Activated CD4-positive, alpha-beta memory T cell treated with anti-CD3 and anti-CD28 coated beads, Interleukin-2, amount 10 ng/mL, durations not matched to agents 7 days and 5 days (primary cell): Measurements from ENCODE around the gene STYX. TPM values are rescaled to one million over a fixed set of nuclear protein-coding genes. Genes with fewer than 3 reads are reported as not detected.
"Not testable (repeated sequence)": the region's sequence is repeated elsewhere in the genome, so short reads cannot be mapped to it uniquely, and the experiment has no call there.

Experiments
- CTCF ChIA-PET: fragments of 350-600 bp; sonication (Branson Sonifier 250); formaldehyde crosslinking; loops from one replicate; lab custom pipeline; 2021; ENCODE audit warnings: antibody characterized with exemption, inconsistent platforms; lab: Charles Lee
- POLR2A ChIA-PET: fragments of 350-600 bp; sonication (Branson Sonifier 250); formaldehyde crosslinking; loops from one replicate; lab custom pipeline; 2021; ENCODE audit warnings: antibody characterized with exemption; lab: Charles Lee
- DNase-seq: peaks from one replicate; pipeline ENCODE4 v3.0.0-alpha.2; 2020
- H3K27ac Mint-ChIP-seq: one replicate; pipeline ENCODE4 v1.8.0; 2021; ENCODE audit warnings: mild to moderate bottlenecking, mixed read lengths
- H3K27me3 Mint-ChIP-seq: one replicate; pipeline ENCODE4 v1.8.0; 2021; ENCODE audit warnings: mixed read lengths
- H3K36me3 Mint-ChIP-seq: one replicate; pipeline ENCODE4 v1.8.0; 2021; ENCODE audit warnings: low read depth, mixed read lengths
- H3K4me1 Mint-ChIP-seq: one replicate; pipeline ENCODE4 v1.8.0; 2021; ENCODE audit warnings: mixed read lengths
- H3K4me3 Mint-ChIP-seq: one replicate; pipeline ENCODE4 v1.8.0; 2021; ENCODE audit warnings: mild to moderate bottlenecking, mixed read lengths
- H3K9me3 Mint-ChIP-seq: one replicate; pipeline ENCODE4 v1.8.0; 2021; ENCODE audit warnings: mixed read lengths
- total RNA-seq, 2 experiments: library from RNA; stranded (reverse); gene quantifications; one replicate each; pipeline ENCODE4 v1.2.3, GENCODE V29; 2021

Gene STYX
- total RNA-seq, 2 experiments from 2014 or later, result 21.0 to 25.1 TPM

DNA sequence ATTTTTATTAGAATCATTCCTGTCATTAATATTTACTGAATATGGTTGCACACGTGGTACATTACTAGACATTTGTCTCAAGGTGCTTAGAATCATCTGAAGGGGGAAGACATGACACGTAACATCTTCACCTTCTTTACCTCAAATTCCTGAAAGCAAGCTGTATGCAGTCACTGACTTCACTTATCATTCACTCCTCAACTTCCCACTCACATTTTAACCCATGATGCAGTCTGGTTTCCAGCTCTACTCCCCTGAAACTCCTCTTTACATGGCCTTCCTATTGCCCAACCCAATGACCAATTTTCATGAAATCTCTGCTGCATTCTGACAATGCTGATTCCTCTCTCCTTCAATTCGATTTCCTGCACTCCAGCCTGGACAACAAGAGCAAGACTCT, 28.7 kb upstream of the STYX start:
- Mint-ChIP-seq H3K36me3 (no peaks in the 10 kb centered on the region), H3K4me1 (peaks cover 19% of the 10 kb centered on the region), H3K9me3 (no peaks in the 10 kb centered on the region), H3K4me3 (no peak overlapping the region), H3K27ac (no peak overlapping the region), H3K27me3 (peaks cover 2% of the 10 kb centered on the region)
- DNase-seq, result no peak
- POLR2A ChIA-PET, result interaction anchor here (0.7 kb wide), 2 partner anchors 29 to 1461 kb away, joined by 3 read pairs; partner anchors contain the start of gene TMX1
- CTCF ChIA-PET, result no interaction called here

DNA sequence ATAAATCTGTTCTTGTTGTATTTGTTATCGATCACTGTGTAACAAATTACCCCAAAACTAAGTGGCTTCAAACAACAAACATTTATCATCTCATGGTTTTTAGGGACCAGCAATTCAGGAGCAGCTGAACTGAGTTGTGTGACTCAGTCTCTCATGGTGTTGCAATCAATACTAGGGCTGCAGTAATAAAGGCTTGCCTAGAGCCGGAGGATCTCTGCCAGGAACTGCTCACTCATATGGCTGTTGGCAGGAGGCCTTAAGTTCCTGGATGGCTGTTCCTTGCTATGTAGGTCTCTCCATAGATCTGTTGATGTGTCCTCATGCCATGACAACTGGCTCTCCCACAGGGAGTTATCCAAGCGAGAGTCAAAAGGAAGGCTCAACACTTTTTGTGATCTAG, 26.7 kb upstream of the STYX start:
- Mint-ChIP-seq H3K27me3 (peaks cover 2% of the 10 kb centered on the region), H3K27ac (no peak overlapping the region), H3K9me3 (no peaks in the 10 kb centered on the region), H3K4me1 (peaks cover 30% of the 10 kb centered on the region), H3K4me3 (no peak overlapping the region), H3K36me3 (peaks cover 9% of the 10 kb centered on the region)
- ChIA-PET POLR2A (no interaction called here), CTCF (no interaction called here)
- DNase-seq, result no peak

DNA sequence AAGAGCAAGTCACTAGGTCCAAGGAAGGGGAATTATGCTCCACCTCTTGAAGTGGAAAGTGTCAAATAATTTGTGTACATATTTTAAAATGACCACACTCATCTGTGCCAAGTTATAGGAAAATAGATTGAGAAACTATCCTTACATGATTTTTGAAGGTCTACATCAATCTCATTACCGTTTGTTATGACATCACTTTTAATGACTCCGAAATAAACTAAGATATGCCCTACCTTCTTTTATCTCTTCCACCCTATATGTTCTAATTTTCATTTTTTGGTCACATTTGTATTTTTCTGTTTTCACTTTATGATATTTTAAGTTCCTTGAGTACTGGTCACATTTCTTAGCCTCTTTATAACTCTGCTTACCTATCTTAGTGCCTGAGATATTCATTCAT, 26.3 kb upstream of the STYX start:
- Mint-ChIP-seq H3K9me3 (no peaks in the 10 kb centered on the region), H3K36me3 (peaks cover 13% of the 10 kb centered on the region)

DNA sequence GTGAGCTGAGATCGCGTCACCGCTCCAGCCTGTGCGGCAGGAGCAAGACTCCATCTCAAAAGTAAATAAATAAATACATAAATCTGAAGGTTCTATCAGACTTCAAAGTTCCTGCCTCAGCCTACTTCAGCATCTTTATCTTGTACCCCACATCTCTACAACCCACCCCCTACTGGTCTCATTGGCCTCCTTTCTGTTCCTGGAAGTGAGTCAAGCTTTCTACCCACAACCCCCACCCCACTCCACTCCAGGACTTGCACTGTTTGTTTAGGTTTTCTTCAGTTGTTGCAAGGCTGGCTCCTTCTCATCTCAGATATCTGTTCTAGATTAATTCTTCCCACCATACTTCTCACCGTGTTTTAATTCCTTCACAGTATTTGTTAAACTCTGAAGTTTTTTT, 23.7 kb upstream of the STYX start:
- Mint-ChIP-seq H3K27me3 (peaks cover 1% of the 10 kb centered on the region), H3K9me3 (no peaks in the 10 kb centered on the region), H3K4me1 (peaks cover 49% of the 10 kb centered on the region), H3K4me3 (peak overlapping the region; percentile 92), H3K36me3 (peaks cover 38% of the 10 kb centered on the region), H3K27ac (peak overlapping the region; percentile 91)
- ChIA-PET POLR2A (interaction anchor here (0.6 to 9.0 kb wide), 7 partner anchors 11 to 446 kb away, joined by 3 to 130 read pairs (median 4); partner anchors contain the start of gene ERO1A), CTCF (interaction anchor here (0.5 to 0.6 kb wide), 2 partner anchors 28 to 662 kb away, joined by 4 read pairs; no protein-coding TSS in a partner anchor)
- peak; percentile 65 for DNase-seq

More for the DNA sequence above, 26.3 kb upstream of the STYX start:
- peaks cover 2% of the 10 kb centered on the region for H3K27me3 Mint-ChIP-seq
- H3K4me3 Mint-ChIP-seq, result no peak overlapping the region
- POLR2A ChIA-PET, result interaction anchor here (9.0 kb wide), 1 partner anchor 9 kb away, joined by 130 read pairs; the partner anchor contains the start of gene ERO1A
- DNase-seq, result no peak
- H3K27ac Mint-ChIP-seq, result no peak overlapping the region
- H3K4me1 Mint-ChIP-seq, result peaks cover 34% of the 10 kb centered on the region
- CTCF ChIA-PET, result no interaction called here

DNA sequence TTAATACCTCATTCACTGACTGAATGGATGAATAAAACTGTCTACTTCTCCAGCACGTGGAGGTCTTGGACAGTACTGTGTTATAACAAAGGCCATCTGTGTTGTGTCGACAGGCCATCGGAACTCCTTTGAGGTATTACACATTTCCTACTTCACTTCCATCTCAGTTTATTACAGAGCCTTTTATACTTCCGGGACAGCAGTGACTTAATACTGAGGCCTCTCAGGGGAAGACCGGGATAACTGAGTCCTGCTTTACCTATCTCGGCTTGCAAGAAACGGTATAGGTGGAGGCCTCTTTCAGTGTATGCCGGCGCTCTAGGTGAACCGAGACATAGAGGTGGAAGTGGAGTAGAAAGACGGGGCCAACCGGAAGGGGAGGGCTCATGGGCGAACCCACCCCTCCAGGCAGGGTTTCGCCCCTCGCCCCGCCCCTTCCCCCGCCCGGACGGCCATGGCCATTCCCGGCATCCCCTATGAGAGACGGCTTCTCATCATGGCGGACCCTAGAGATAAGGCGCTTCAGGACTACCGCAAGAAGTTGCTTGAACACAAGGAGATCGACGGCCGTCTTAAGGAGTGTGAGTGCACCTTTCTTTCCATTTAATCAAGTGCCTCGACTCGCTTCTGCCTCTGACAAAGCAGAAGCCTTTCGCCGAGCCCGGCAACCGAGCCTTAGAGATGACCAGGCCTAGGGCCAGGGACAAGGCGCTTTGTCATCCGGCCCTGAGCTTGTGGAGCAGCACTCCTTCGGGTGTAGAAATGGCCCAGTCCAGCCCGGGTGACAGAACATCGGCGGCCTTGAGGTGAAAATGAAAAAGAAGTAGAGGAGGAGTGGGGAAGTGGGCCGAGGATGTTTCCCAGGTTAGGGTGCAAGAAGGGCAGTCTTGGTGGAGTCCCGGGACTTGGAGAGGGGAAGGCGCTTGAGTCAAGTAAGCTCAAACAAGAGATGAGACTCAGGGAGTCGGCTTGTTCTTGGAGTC, 23.0 kb upstream of the STYX start, which contains the start of gene PSMC6:
PSMC6 (plus strand) TSS at position 477 of the 983 bp plus-strand sequence; CDS start at position 497, 20 bp downstream.
- Mint-ChIP-seq H3K9me3 (no peaks in the 10 kb centered on the region), H3K4me3 (peak within 1 kb of the TSS; percentile 92), H3K27me3 (no peaks in the 10 kb centered on the region), H3K27ac (peak within 1 kb of the TSS; percentile 91), H3K36me3 (peaks cover 43% of the 10 kb centered on the region), H3K4me1 (peaks cover 52% of the 10 kb centered on the region)
- ChIA-PET CTCF (interaction anchor here (0.6 to 1.4 kb wide), 3 partner anchors 10 to 29 kb away, joined by 3 to 4 read pairs (median 3); no protein-coding TSS in a partner anchor), POLR2A (interaction anchor here (0.9 to 9.0 kb wide), 10 partner anchors 10 to 154 kb away, joined by 3 to 130 read pairs (median 5); partner anchors contain the start of genes ERO1A, GPR137C, STYX and TXNDC16)
- DNase-seq, result peak; percentile 95

DNA sequence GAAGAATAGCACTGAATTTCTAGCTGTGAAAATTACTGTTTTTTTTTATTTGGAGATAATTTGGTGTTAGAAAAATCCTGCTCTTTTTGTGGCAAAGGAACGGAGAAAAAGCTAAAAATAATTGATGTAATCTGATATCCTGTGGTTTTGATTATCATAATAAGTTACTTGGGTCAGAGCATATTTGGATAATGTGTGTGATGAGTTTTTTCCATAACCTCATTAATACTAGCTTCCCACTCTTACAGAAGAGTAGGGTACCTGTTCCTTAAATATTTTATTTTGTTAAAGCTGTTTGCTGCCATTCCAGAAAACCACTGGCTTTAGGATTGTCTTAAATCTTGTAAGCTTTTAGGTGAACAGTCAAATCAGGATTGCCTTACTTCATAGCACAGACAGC, 18.3 kb upstream of the STYX start:
- POLR2A ChIA-PET, result interaction anchor here (0.7 to 9.0 kb wide), 5 partner anchors 11 to 159 kb away, joined by 3 to 130 read pairs (median 7); partner anchors contain the start of genes ERO1A, GPR137C, STYX and TXNDC16
- Mint-ChIP-seq H3K27ac (no peak overlapping the region), H3K4me1 (peaks cover 42% of the 10 kb centered on the region), H3K36me3 (peaks cover 79% of the 10 kb centered on the region), H3K4me3 (no peak overlapping the region), H3K27me3 (no peaks in the 10 kb centered on the region), H3K9me3 (no peaks in the 10 kb centered on the region)
- DNase-seq, result no peak
- CTCF ChIA-PET, result interaction anchor here (2.1 to 2.2 kb wide), 2 partner anchors 12 to 160 kb away, joined by 5 to 6 read pairs; partner anchors contain the start of genes GPR137C and TXNDC16

DNA sequence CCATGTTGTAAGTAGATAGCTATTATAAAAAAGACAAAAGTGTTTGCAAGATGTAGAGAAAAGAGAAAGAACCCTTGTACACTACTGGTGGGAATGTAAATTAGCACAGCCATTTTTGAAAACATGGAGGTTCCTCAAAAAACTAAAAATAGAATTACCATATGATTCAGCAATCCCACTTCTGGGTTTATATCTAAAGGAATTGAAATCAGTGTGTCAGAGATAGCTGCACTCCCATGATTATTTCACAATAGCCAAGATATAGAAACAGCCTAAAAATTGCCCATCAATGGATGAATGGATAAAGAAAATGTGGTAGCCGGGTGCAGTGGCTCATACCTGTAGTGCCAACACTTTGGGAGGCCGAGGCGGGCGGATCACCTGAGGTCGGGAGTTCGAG, 13.8 kb upstream of the STYX start:
- DNase-seq, result no peak
- H3K27me3 Mint-ChIP-seq, result no peaks in the 10 kb centered on the region
- H3K4me1 Mint-ChIP-seq, result peaks cover 8% of the 10 kb centered on the region
- POLR2A ChIA-PET, result interaction anchor here (0.9 to 1.5 kb wide), 3 partner anchors 8 to 14 kb away, joined by 3 to 6 read pairs (median 4); partner anchors contain the start of genes PSMC6 and STYX
- H3K4me3 Mint-ChIP-seq, result no peak overlapping the region
- no peak overlapping the region for H3K27ac Mint-ChIP-seq
- CTCF ChIA-PET, result no interaction called here
- H3K9me3 Mint-ChIP-seq, result no peaks in the 10 kb centered on the region
- H3K36me3 Mint-ChIP-seq, result peaks cover 66% of the 10 kb centered on the region

DNA sequence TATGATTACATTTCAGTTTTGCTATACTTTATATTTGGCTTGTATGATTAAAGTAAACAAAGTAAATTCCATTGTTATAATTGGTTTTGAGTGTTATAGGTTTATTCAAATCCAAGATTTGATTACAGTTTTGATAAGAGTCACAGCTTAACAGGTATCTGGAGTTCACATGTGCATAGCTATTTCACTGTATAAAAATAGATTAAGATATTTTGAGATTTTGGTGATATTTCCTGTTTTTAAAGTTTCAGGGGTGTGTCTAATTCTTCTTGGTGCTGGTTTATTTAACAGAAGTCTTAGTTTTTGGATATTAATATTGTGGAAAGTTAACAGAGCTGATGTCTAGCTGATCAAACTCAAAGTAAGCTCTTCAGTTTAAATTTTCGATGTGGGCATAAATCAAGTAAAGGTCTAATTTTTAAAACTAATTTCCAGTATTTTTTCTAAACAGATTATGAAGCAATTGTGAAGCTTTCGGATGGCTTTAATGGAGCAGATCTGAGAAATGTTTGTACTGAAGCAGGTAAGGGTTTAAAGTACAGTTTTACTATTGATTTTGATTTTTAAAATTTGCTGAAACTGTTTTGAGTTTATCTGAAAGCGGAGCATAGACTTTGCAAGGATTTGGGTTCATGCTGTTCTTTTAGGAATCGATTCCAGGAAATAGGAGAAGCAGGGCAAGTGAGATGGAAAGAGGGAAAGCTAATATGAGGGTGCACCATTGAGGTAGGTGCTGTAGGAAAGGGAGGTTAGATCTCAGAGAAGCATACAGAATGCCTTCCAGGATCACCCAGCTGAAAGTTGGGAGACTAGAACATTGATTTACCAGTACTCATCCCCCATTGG, 6.2 kb upstream of the STYX start:
- CTCF ChIA-PET, result interaction anchor here (1.8 kb wide), 1 partner anchor 13 kb away, joined by 6 read pairs; no protein-coding TSS in a partner anchor
- Mint-ChIP-seq H3K4me1 (peaks cover 16% of the 10 kb centered on the region), H3K9me3 (no peaks in the 10 kb centered on the region), H3K27me3 (no peaks in the 10 kb centered on the region), H3K27ac (peak overlapping the region; percentile 20), H3K36me3 (peaks cover 72% of the 10 kb centered on the region), H3K4me3 (no peak overlapping the region)
- DNase-seq, result no peak
- POLR2A ChIA-PET, result interaction anchor here (0.8 to 2.9 kb wide), 4 partner anchors 8 to 18 kb away, joined by 3 to 8 read pairs (median 7); no protein-coding TSS in a partner anchor

DNA sequence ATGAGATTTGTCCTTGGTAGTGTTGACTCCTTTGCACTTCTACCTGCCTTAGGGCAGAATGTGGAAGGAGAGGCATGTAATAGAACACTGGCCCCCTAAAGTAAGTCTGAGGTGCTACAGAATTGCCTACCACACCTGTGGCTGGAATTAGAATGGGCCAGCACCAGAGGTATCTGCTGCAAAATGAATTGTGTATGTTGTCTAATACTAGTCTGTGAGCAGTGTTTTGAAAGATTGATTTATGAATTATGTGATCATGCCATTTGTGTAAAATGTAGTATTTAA, 5.7 kb upstream of the STYX start:
- Mint-ChIP-seq H3K4me3 (no peak overlapping the region), H3K27ac (no peak overlapping the region), H3K27me3 (no peaks in the 10 kb centered on the region), H3K4me1 (peaks cover 19% of the 10 kb centered on the region), H3K9me3 (no peaks in the 10 kb centered on the region), H3K36me3 (peaks cover 67% of the 10 kb centered on the region)
- POLR2A ChIA-PET, result interaction anchor here (1.3 to 2.9 kb wide), 2 partner anchors 9 to 16 kb away, joined by 6 to 8 read pairs; no protein-coding TSS in a partner anchor
- CTCF ChIA-PET, result interaction anchor here (1.8 kb wide), 1 partner anchor 14 kb away, joined by 6 read pairs; no protein-coding TSS in a partner anchor
- DNase-seq, result no peak

DNA sequence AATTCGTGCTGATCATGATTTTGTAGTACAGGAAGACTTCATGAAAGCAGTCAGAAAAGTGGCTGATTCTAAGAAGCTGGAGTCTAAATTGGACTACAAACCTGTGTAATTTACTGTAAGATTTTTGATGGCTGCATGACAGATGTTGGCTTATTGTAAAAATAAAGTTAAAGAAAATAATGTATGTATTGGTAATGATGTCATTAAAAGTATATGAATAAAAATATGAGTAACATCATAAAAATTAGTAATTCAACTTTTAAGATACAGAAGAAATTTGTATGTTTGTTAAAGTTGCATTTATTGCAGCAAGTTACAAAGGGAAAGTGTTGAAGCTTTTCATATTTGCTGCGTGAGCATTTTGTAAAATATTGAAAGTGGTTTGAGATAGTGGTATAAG, 2.5 kb upstream of the STYX start:
- peaks cover 28% of the 10 kb centered on the region for H3K4me1 Mint-ChIP-seq
- H3K4me3 Mint-ChIP-seq, H3K27ac Mint-ChIP-seq, H3K9me3 Mint-ChIP-seq, H3K27me3 Mint-ChIP-seq, DNase-seq: not testable (repeated sequence)
- CTCF ChIA-PET, result interaction anchor here (1.2 kb wide), 1 partner anchor 15 kb away, joined by 3 read pairs; no protein-coding TSS in a partner anchor
- POLR2A ChIA-PET, result interaction anchor here (1.1 to 5.0 kb wide), 2 partner anchors 14 to 15 kb away, joined by 3 to 52 read pairs; no protein-coding TSS in a partner anchor
- H3K36me3 Mint-ChIP-seq, result peaks cover 49% of the 10 kb centered on the region

DNA sequence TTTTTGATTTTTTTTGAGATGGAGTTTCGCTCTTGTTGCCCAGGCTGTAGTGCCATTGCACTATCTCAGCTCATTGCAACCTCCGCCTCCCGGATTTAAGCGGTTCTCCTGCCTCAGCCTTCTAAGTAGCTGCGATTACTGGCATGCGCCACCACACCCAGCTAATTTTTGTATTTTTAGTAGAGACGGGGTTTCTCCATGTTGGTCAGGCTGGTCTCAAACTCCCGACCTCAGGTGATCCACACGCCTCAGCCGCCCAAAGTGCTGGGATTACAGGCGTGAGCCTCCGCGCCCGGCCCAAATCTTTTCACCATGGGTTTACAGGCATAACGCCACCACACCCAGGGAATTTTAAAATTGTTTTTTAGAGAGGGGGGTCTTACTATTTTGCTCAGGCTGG, 931 bp upstream of the STYX start:
- H3K27me3 Mint-ChIP-seq, H3K27ac Mint-ChIP-seq, H3K9me3 Mint-ChIP-seq, DNase-seq: not testable (repeated sequence)
- Mint-ChIP-seq H3K4me1 (peaks cover 32% of the 10 kb centered on the region), H3K36me3 (peaks cover 51% of the 10 kb centered on the region), H3K4me3 (peak overlapping the region; percentile 10)
- ChIA-PET CTCF (interaction anchor here (0.8 kb wide), 1 partner anchor 49 kb away, joined by 4 read pairs; no protein-coding TSS in a partner anchor), POLR2A (interaction anchor here (1.0 to 5.0 kb wide), 10 partner anchors 10 to 177 kb away, joined by 3 to 52 read pairs (median 6); partner anchors contain the start of genes ERO1A, GPR137C, PSMC6 and TXNDC16)
